NCI-H774 (cell line): Measurements from ENCODE around the gene ADCY2.

Experiments
- DNase-seq: peaks from one replicate; lab custom pipeline; 2025; lab: John Stamatoyannopoulos, UW

The ADCY2 gene

DNA sequence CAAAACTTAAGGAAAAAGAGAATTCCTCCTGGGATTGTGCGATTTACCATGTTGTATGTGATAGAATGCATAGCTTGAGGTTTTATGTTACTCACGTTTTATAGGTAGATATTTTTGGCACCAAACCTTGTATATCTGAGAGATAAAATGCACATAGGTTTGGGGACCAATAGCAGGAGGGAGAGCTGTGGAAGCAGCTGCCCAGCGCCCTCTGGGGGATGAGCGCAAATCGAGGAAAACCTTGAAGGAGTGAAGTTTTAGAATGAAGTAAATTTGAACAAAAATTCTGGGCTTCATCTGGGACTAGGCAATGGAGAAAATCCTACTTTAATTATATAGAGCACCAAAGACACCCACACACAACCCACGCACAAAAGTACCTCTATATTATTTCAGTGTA is 197.0 kb downstream of the ADCY2 start:
- DNase-seq = no peak

- no peak for DNase-seq
Observed at GRCh38 chr5:7597059-7597642, 201.2 kb downstream of the ADCY2 start.

- DNase-seq = no peak
Observed at GRCh38 chr5:7606840-7607465, 211.0 kb downstream of the ADCY2 start.

DNA sequence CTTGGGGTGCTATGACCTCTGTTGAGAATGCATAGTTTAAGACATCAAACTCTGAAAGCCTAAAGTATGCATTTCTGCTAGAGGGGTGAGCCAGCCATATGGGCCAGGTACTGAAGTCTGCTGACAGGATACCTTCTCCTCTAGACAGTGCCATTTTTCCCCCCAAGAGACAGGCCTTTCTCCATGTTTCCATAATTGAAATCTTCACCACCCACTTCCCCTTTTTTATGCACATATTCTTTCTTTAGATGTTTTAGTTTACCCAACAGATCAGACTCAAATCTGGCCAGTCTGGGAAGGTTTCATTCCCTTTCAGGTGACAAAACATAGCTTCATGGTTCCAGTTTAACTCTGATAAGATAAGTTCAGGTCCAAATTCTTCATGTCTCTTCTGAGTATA is 212.8 kb downstream of the ADCY2 start:
- no peak for DNase-seq

DNA sequence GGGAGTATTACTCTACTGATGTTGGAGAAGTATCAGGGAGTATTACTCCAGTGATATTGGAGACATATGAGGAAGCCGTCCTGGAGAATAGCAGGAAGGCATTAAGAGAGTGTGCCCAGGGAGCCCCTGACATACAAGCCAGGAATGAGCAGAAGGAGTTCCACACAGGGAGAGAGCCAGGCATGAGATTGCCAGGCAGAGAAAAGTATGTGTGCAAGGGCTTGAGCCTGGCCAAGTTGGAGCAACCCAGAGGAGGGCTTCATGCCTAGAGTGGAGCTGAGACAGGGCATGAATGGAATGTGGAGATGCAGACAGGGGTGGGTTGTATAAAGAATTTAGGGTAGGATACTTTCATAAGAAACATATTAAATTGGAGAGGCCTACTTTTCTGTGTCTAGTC is 213.8 kb downstream of the ADCY2 start:
- no peak for DNase-seq

GRCh38 chr5:7610531-7611177 is 214.7 kb downstream of the ADCY2 start:
- no peak for DNase-seq

DNA sequence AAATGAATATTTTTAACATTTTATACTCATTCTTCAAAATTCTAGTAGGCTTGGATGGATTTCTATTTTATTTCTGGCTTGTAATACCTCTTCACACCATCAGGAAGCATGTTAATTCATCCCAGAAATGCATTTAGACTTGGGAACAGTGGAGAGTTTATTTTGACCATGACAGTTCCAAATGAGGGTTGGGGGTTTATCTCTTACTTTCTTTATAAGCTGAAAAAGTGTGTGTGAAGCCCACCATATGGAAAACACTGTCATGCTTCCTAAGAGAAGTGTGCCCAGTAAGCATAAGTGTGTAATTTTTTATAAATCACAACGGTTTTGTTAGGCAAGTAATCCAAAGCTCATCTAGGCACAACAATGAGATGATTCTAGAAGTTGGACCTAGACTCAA is 215.6 kb downstream of the ADCY2 start:
- DNase-seq = no peak

- DNase-seq = no peak
Observed at GRCh38 chr5:7615566-7616061, 219.7 kb downstream of the ADCY2 start.

DNA sequence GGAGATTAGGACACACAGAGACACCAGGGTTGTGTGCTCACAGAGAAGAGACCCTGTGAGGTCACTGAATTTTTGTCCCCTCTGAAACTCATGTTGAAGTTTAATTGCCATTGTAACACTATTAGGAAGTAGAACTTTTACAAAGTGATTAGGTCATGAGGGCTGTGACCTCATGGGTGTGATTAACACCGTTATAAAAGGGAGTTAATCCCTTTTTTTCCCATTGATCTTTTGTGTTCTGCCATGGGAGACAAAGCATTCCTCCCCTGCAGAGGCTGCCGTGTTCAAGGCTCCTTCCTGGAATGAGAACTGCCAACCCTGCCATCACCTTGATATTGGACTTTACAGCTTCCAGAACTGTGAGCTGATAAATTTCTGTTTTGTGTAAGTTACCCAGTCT is 221.0 kb downstream of the ADCY2 start:
- no peak for DNase-seq

DNA sequence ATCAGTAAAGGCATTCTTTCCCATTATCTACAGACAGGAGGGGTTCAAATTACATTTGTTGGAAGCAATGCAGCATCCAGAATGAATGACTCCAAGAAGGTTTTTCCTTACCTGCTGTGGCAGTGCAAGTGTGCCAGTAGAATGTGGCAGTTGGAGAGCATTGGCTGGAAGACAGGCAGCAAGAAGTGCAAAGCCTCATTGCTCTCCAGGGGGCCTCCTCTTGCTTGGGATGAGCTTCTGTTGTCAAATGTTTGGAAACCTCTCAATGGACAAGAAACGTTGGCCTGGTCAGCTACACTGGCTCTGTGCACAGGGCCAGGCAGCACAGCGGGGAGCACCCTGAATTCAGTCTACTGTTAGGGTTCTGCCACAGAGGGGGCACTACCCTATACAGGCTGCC is 226.6 kb downstream of the ADCY2 start:
- DNase-seq = no peak

- DNase-seq = no peak
Observed at GRCh38 chr5:7625740-7626139, 229.8 kb downstream of the ADCY2 start.

DNA sequence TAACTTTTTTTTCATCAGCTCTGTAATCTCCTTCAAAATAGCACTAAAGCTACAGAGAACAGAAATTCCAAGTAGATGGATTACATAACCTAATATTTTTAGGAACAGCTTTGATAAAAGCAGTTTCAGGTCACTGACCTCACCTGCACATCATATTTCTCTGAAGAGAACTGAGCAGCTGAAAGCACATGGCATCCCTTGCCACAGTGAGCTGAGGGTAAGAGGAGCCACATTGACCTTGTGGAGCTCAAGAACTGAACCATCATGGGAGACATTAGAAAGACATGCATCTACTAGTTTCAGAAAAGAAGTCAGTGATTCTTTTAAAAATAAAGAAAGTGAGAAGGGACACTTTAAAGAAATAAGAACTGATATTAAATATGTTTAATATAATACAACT is 232.3 kb downstream of the ADCY2 start:
- no peak for DNase-seq

DNA sequence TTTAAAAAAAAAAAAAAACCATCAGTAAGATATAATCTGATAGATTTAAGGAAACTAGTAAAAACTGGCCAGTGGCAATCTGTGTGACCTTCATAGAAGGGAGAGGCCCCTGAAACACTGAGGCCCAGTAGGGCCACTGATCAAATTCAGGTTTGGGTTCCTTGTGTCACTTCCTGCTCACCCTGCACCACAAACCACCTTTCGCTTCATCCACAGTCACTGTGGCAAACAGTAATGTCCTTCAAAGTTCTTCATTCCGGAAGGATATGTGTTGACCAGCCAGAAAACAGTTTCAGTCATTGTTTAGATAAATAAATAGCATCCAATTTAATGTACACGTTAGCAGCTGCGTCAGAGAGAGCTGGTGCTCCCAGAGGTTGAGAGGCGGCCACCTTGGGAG is 232.9 kb downstream of the ADCY2 start:
- DNase-seq = no peak

GRCh38 chr5:7629561-7629960 is 233.6 kb downstream of the ADCY2 start:
- peak; percentile 28 for DNase-seq

GRCh38 chr5:7634837-7635236 is 238.9 kb downstream of the ADCY2 start:
- DNase-seq = no peak

DNA sequence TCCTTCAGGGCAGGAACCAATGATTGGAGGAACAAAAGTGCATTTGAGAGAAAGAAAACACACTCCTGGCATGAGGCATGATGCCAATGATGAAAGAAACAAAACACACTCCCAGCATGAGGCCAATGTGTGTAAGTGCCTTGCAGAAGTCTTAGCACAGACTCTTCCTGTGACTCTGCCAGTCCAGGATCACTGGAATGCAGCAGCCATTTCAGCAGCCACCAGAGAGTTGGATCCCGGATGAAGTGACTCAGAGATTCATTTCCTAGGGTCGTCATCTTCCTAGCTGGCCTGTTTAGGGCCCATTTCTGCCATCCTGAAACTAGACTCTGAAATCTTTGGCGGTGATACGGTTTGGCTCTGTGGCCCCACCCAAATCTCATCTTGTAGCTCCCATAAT is 242.5 kb downstream of the ADCY2 start:
- no peak for DNase-seq

GRCh38 chr5:7642029-7642428 is 246.1 kb downstream of the ADCY2 start:
- DNase-seq = no peak

GRCh38 chr5:7644723-7645122 is 248.8 kb downstream of the ADCY2 start:
- DNase-seq = no peak

- no peak for DNase-seq
Observed at GRCh38 chr5:7650755-7651154, 254.8 kb downstream of the ADCY2 start.

DNA sequence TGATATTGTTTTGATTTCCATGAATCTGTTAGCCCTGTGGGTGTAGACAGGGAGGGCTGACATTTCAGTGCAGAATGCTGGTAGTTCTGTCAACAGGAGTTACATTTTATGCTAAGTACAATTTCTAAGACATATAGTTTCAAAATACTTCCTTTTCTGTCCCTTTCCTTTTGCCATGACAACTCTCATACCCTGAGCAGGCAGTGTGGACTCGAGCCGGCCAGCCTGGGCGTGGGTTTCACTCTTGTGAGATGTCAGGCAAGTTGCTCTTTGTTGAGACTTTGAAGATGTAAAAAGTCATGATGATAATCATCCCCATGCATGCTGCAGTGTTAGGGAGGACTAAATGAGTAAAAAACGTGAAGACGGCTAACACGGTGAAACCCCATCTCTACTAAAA is 257.1 kb downstream of the ADCY2 start:
- no peak for DNase-seq

- no peak for DNase-seq
Observed at GRCh38 chr5:7657153-7657552, 261.2 kb downstream of the ADCY2 start.

GRCh38 chr5:7659420-7659819 is 263.5 kb downstream of the ADCY2 start:
- DNase-seq = no peak

GRCh38 chr5:7662289-7662688 is 266.4 kb downstream of the ADCY2 start:
- no peak for DNase-seq

DNA sequence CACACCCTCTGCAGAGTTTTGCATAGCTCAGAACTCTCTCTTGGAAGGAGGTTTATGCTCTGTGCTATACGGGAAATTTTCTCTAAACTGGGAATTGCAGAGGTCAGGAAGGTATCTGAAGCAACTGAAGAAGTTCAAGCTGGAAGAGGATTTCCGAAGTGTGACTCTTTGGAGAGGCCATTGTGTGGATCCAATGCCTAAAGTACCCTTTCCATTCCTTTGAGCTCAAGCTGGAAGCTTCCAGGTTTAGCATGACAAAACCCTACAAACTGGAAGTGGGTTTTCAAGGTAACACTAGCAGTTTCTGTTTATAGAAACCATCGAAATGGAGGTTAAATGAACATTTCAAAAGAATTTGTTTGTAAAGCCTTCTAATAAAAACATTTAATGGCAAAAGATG is 267.9 kb downstream of the ADCY2 start:
- no peak for DNase-seq
